Calu3 (cell line): ENCODE data around the gene CUL7. TPM values are rescaled to one million over a fixed set of nuclear protein-coding genes. Genes with fewer than 3 reads are reported as not detected.

Source experiments
- BruUV-seq: library from RNA; stranded (reverse); fragments of 400-500 nt; replicated peaks from 2 replicates; lab custom pipeline; 2021; lab: Mats Ljungman, UMichigan
- CTCF ChIA-PET: fragments of 300-600 bp; sonication (Branson Sonifier 250); formaldehyde crosslinking; loops from one replicate; lab custom pipeline; 2022; ENCODE audit warnings: antibody characterized with exemption; lab: Charles Lee
- DNase-seq: peaks from one replicate; pipeline ENCODE4 v3.0.0; 2022
- H3K27ac Mint-ChIP-seq: one replicate; pipeline ENCODE4 v1.8.0; 2022; ENCODE audit warnings: mixed read lengths; ENCODE audit not compliant: unreplicated experiment
- H3K27me3 Mint-ChIP-seq: one replicate; pipeline ENCODE4 v1.8.0; 2022; ENCODE audit warnings: mixed read lengths; ENCODE audit not compliant: unreplicated experiment
- H3K36me3 Mint-ChIP-seq: one replicate; pipeline ENCODE4 v1.8.0; 2022; ENCODE audit warnings: mild to moderate bottlenecking, moderate library complexity, mixed read lengths; ENCODE audit not compliant: insufficient read depth, unreplicated experiment
- H3K4me1 Mint-ChIP-seq: one replicate; pipeline ENCODE4 v1.8.0; 2022; ENCODE audit warnings: mild to moderate bottlenecking, low read depth, mixed read lengths; ENCODE audit not compliant: unreplicated experiment
- H3K4me3 Mint-ChIP-seq: one replicate; pipeline ENCODE4 v1.8.0; 2022; ENCODE audit warnings: mild to moderate bottlenecking, low read depth, moderate library complexity, mixed read lengths; ENCODE audit not compliant: unreplicated experiment
- H3K9me3 Mint-ChIP-seq: one replicate; pipeline ENCODE4 v1.8.0; 2022; ENCODE audit warnings: low read depth, mixed read lengths; ENCODE audit not compliant: unreplicated experiment
- intact Hi-C: fragments of 100-400 bp; cut with micrococcal nuclease; formaldehyde crosslinking; loops from one replicate; pipeline ENCODE4 v1.10.0; 2022; ENCODE audit not compliant: unreplicated experiment
- total RNA-seq: library from RNA; stranded (reverse); gene quantifications from 2 replicates; pipeline ENCODE4 v1.2.3, GENCODE V29; 2022
- TF ChIP-seq, protein P1 (sequence below): fragments of 200-600 bp; IDR thresholded peaks from one replicate; pipeline ENCODE4 v1.8.0; 2022; ENCODE audit warnings: antibody characterized with exemption; ENCODE audit not compliant: unreplicated experiment

CUL7 gene
- total RNA-seq, 1 experiment from 2014 or later, result 25.5 TPM

DNA sequence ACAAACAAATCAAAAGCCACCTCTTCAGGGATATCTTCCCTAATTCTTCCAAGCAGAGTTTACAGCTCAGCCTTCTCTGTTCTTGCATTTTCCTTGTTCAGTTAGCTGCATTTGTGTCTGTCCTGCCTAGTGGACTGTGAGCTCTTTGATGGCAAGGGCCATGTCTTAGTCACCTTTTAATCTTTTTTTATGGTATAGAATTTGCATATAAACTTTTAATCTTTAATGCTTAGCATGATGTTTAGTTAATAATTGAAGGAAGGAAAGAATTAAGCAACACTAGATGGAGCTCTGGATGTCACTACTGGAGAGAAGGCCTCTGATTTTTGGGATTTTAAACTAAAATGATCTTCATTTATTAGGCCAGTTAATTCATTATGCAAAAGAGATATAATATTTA lies 57.1 kb downstream of the CUL7 start:
- Mint-ChIP-seq H3K36me3 (peaks cover 5% of the 10 kb centered on the region), H3K27me3 (no peaks in the 10 kb centered on the region), H3K9me3 (no peaks in the 10 kb centered on the region), H3K4me1 (no peaks in the 10 kb centered on the region), H3K27ac (no peak overlapping the region), H3K4me3 (no peak overlapping the region)
- TF ChIP-seq, protein P1, sequence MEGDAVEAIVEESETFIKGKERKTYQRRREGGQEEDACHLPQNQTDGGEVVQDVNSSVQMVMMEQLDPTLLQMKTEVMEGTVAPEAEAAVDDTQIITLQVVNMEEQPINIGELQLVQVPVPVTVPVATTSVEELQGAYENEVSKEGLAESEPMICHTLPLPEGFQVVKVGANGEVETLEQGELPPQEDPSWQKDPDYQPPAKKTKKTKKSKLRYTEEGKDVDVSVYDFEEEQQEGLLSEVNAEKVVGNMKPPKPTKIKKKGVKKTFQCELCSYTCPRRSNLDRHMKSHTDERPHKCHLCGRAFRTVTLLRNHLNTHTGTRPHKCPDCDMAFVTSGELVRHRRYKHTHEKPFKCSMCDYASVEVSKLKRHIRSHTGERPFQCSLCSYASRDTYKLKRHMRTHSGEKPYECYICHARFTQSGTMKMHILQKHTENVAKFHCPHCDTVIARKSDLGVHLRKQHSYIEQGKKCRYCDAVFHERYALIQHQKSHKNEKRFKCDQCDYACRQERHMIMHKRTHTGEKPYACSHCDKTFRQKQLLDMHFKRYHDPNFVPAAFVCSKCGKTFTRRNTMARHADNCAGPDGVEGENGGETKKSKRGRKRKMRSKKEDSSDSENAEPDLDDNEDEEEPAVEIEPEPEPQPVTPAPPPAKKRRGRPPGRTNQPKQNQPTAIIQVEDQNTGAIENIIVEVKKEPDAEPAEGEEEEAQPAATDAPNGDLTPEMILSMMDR, result no peak
- CTCF ChIA-PET, result interaction anchor here (0.6 to 1.2 kb wide), 8 partner anchors 8 to 223 kb away, joined by 3 to 9 read pairs (median 5); partner anchors contain the start of genes KLHDC3, MEA1, PEX6 and PPP2R5D
- DNase-seq, result no peak
- intact Hi-C loops, result loop anchor here (2.0 to 5.0 kb wide), 2 partner anchors 16 to 94 kb away; partner anchors contain the start of gene MEA1
- no TSS peak for BruUV-seq

DNA sequence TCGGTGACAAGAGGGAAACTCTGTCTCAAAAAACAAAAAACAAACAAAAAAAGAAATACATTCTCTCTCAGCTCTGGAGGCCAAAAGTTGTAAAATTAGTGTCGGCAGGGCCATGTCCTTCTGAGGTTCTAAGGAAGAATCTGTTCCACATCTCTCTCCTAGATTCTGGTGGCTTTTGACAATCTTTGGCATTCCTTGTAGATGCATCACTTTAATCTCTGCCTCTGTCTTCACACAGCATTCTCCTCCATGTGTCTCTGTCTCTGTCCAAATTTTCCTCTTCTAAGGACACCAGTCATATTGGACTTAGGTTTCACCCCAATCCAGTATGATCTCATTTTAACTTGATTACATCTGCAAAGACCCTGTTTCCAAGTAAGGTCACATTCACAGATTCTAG lies 60.2 kb downstream of the CUL7 start:
- CTCF ChIA-PET, result no interaction called here
- Mint-ChIP-seq H3K27ac (no peak overlapping the region), H3K27me3 (no peaks in the 10 kb centered on the region), H3K9me3 (no peaks in the 10 kb centered on the region), H3K4me3 (no peak overlapping the region), H3K4me1 (no peaks in the 10 kb centered on the region), H3K36me3 (peaks cover 9% of the 10 kb centered on the region)
- intact Hi-C loops, result no loop called here
- TF ChIP-seq, protein P1, result no peak
- no peak for DNase-seq
- no TSS peak for BruUV-seq

DNA sequence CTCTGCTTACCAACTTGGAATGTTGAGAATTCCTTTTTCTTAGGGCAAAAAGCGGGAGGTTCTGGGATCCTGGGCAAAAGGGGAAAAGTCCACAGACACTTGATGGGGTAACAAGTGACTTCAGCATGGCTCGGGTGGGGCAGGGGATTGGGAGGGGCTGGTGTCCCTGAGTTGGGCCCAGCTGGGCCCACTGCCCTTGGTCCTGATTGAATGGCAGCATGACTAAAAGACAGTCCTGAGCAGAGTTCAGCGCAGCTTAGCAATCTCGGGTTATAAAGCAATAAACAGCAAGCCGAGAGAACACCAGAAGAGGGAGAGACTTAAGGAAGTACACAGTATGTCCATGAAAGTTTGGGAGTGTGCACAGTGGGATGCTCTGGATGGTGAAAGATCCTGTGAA lies 63.7 kb downstream of the CUL7 start:
- no peak for DNase-seq
- peaks cover 24% of the 10 kb centered on the region for H3K4me1 Mint-ChIP-seq
- no peaks in the 10 kb centered on the region for H3K27me3 Mint-ChIP-seq
- H3K4me3 Mint-ChIP-seq, result no peak overlapping the region
- intact Hi-C loops, result no loop called here
- H3K36me3 Mint-ChIP-seq, result peaks cover 17% of the 10 kb centered on the region
- TF ChIP-seq, protein P1, result no peak
- H3K27ac Mint-ChIP-seq, result no peak overlapping the region
- BruUV-seq, result no TSS peak
- H3K9me3 Mint-ChIP-seq, result no peaks in the 10 kb centered on the region
- CTCF ChIA-PET, result no interaction called here

DNA sequence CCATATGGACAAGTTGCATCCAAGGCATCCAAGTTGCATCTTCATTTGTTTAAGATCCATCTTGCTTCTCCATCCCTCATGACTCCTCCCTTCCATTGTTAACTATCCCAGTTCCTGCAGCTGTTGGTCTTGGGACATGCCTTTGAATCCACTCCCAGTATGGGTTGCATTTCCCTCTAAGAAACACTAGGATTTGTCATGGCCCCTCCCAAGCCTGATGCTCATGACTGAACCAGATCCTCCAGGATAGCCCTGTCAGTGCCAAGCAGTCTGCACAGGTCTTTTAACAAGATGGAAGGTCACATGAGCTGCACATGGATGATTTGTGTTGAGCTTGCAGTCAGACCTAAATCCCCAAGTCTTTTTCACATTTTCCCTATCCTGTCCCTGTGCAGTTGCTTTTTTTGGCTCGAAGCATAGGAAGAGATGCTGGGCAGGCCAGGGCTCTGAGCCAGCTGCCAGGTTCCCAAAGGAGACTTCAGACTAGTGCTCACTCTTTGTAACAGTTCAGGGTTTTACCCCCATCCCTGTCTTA lies 65.1 kb downstream of the CUL7 start:
- no peak overlapping the region for H3K27ac Mint-ChIP-seq
- H3K4me3 Mint-ChIP-seq, result no peak overlapping the region
- H3K36me3 Mint-ChIP-seq, result peaks cover 30% of the 10 kb centered on the region
- H3K27me3 Mint-ChIP-seq, result no peaks in the 10 kb centered on the region
- no peaks in the 10 kb centered on the region for H3K9me3 Mint-ChIP-seq
- DNase-seq, result no peak
- CTCF ChIA-PET, result interaction anchor here (0.6 kb wide), 1 partner anchor 77 kb away, joined by 3 read pairs; no protein-coding TSS in a partner anchor
- peaks cover 34% of the 10 kb centered on the region for H3K4me1 Mint-ChIP-seq
- BruUV-seq, result no TSS peak
- intact Hi-C loops, result no loop called here
- TF ChIP-seq, protein P1, result no peak

Other genes with a start within 250 kb of the CUL7 start
- gene RPL7L1, start 174.2 kb downstream of the CUL7 start, total RNA-seq, result 144 and 154 TPM in 2 replicates
- not detected in 2 replicates for gene PTCRA, start 137.8 kb downstream of the CUL7 start, total RNA-seq
- 57.9 and 60.7 TPM in 2 replicates for gene CNPY3, start 124.4 kb downstream of the CUL7 start, total RNA-seq
- 0.45 TPM in 1 of 2 replicates, not detected in the other for gene GNMT, start 93.1 kb downstream of the CUL7 start, total RNA-seq
- 27.8 and 28.4 TPM in 2 replicates for gene PEX6, start 74.7 kb downstream of the CUL7 start, total RNA-seq
- gene PPP2R5D, start 69.3 kb downstream of the CUL7 start, total RNA-seq, result 49.4 and 55.8 TPM in 2 replicates
- gene MEA1, start 39.9 kb downstream of the CUL7 start, total RNA-seq, result 110 and 115 TPM in 2 replicates
- 85.9 and 95.7 TPM in 2 replicates for gene KLHDC3, start 39.6 kb downstream of the CUL7 start, total RNA-seq
- gene RRP36, start 32.2 kb downstream of the CUL7 start, total RNA-seq, result 94.9 and 101 TPM in 2 replicates
- 125 and 135 TPM in 2 replicates for gene MRPL2, start 5.6 kb upstream of the CUL7 start, total RNA-seq
- gene KLC4, start 5.8 kb upstream of the CUL7 start, total RNA-seq, result 42.1 and 50.7 TPM in 2 replicates
- gene PTK7, start 22.5 kb upstream of the CUL7 start, total RNA-seq, result 49.7 and 66.0 TPM in 2 replicates
- 43.4 and 48.0 TPM in 2 replicates for gene SRF, start 117.4 kb upstream of the CUL7 start, total RNA-seq
- gene CUL9, start 128.3 kb upstream of the CUL7 start, total RNA-seq, result 73.1 and 82.8 TPM in 2 replicates
- gene DNPH1, start 175.6 kb upstream of the CUL7 start, total RNA-seq, result 82.6 and 86.8 TPM in 2 replicates
- 0.17 and 0.29 TPM in 2 replicates for gene TTBK1, start 189.6 kb upstream of the CUL7 start, total RNA-seq
- gene SLC22A7, start 244.4 kb upstream of the CUL7 start, total RNA-seq, result not detected in 2 replicates